Measurements from ENCODE around the gene TMEM271.
"Not testable (repeated sequence)": the region's sequence is repeated elsewhere in the genome, so short reads cannot be mapped to it uniquely, and the experiment has no call there.

TMEM271 gene

DNA sequence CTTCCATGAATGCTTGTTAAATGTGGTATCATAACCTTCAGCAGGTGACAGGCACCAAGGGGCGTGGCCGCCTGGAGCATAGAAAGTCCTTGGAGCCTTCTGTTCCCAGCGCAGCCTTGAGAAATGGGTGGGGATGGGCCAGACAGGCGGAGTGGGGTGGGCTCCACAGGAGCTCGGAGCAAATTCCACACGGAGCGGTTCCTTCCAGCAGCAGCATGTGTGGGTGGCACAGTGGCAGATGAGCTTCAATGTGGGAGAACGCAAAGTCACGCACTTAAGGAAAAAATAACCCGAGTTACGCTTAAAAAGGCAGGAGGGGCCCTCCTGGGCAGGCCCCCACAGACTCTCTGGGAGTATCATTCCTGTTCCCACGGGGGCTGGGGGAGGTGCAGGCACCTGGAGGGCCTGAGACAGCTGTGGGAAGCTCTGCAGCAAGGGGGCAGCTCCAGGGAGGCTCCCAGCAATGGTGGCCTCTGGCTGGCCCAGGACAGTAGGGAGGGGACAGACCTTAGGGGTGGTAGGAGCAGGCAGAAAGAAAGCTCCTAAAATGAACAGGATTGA, 15.3 kb downstream of the TMEM271 start:
- no peak overlapping the region for H3K4me3 ChIP-seq (ENCODE audit: low read depth in 1 of 2, low read length in 2 of 2)
- no peak overlapping the region for H3K9ac ChIP-seq (ENCODE audit: low read depth in 1 of 2, low read length in 2 of 2)
- no peaks in the 10 kb centered on the region for H3K36me3 ChIP-seq (ENCODE audit: control insufficient read depth in 1 of 2, insufficient read depth in 2 of 2, low read length in 2 of 2)
- no peaks in the 10 kb centered on the region for H3K4me1 ChIP-seq (ENCODE audit: control insufficient read depth in 1 of 2, insufficient read depth in 2 of 2, low read length in 2 of 2)
- no peak overlapping the region for H3K27ac ChIP-seq (ENCODE audit: low read depth, low read length)
- H3K9me3 ChIP-seq (ENCODE audit: control insufficient read depth in 1 of 2, low read length in 2 of 2) = no peaks in the 10 kb centered on the region
- H3K27me3 ChIP-seq (ENCODE audit: control insufficient read depth in 1 of 2, insufficient read depth in 2 of 2, low read length in 2 of 2) = no peaks in the 10 kb centered on the region

DNA sequence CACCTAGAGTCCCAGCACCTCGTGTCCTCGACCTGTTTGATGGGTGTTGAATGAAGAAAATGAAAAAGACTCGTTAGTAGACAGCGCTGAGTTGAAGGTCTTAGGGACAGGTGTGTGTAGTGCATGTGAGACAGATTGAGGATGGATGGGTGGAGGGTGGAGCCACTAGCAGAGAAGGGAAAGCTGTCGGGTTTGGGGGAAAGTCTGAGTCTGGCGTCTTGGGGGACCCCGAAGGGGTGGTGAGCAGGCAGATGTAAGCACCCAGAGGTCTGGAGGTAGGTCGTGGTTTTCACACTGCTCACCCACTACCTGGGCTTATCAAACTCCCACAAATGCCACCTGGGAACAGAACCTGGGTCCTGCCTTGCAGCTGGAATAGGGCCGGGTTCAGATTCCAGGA, 16.0 kb downstream of the TMEM271 start:
- Histone ChIP-seq H3K4me1 (ENCODE audit: control insufficient read depth in 1 of 2, insufficient read depth in 2 of 2, low read length in 2 of 2) (no peaks in the 10 kb centered on the region), H3K27ac (ENCODE audit: low read depth, low read length) (no peak overlapping the region), H3K9me3 (ENCODE audit: control insufficient read depth in 1 of 2, low read length in 2 of 2) (peaks cover 0 to 3% of the 10 kb centered on the region in 2 donors), H3K36me3 (ENCODE audit: control insufficient read depth in 1 of 2, insufficient read depth in 2 of 2, low read length in 2 of 2) (no peaks in the 10 kb centered on the region), H3K4me3 (ENCODE audit: low read depth in 1 of 2, low read length in 2 of 2) (no peak overlapping the region), H3K27me3 (ENCODE audit: control insufficient read depth in 1 of 2, insufficient read depth in 2 of 2, low read length in 2 of 2) (no peaks in the 10 kb centered on the region), H3K9ac (ENCODE audit: low read depth in 1 of 2, low read length in 2 of 2) (no peak overlapping the region)

DNA sequence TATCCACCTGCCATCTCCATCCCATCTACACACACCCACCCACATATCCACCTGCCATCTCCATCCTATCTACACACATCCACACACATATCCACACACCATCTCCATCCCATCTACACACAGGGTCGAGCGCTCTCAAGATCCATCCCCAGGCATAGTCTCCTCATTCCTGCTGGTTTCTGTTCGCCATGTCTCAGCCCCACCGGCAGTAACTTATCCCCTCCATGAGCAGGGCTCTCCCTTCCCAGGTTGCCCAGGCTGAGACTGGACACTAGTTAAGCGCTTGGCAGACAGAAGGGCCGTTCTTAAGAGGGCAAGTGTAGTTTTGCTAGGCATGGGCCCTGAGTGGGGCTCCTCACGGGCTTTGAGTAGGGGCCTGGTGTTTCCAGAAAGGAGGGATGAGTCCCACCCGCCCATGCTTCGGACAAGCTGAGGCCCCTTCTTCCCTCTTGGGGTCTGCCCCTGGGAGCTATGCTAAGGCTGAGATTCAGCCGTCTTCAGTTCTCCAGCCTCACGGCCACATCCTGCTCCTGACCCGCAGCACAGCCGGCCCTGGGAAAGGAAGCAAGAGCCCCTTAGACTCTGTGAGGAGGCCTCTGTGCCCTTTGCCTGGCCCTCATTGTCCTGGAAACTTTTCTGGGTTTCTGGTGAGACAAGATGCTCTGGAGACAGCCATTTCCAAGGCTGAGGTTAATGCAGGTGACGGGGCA, 20.4 kb downstream of the TMEM271 start:
- Histone ChIP-seq H3K36me3 (ENCODE audit: control insufficient read depth in 1 of 2, insufficient read depth in 2 of 2, low read length in 2 of 2) (no peaks in the 10 kb centered on the region), H3K27me3 (ENCODE audit: control insufficient read depth in 1 of 2, insufficient read depth in 2 of 2, low read length in 2 of 2) (no peaks in the 10 kb centered on the region), H3K4me1 (ENCODE audit: control insufficient read depth in 1 of 2, insufficient read depth in 2 of 2, low read length in 2 of 2) (no peaks in the 10 kb centered on the region), H3K9me3 (ENCODE audit: control insufficient read depth in 1 of 2, low read length in 2 of 2) (peaks cover 2 to 3% of the 10 kb centered on the region in 2 donors), H3K4me3 (ENCODE audit: low read depth in 1 of 2, low read length in 2 of 2) (no peak overlapping the region), H3K27ac (ENCODE audit: low read depth, low read length) (no peak overlapping the region), H3K9ac (ENCODE audit: low read depth in 1 of 2, low read length in 2 of 2) (no peak overlapping the region)

DNA sequence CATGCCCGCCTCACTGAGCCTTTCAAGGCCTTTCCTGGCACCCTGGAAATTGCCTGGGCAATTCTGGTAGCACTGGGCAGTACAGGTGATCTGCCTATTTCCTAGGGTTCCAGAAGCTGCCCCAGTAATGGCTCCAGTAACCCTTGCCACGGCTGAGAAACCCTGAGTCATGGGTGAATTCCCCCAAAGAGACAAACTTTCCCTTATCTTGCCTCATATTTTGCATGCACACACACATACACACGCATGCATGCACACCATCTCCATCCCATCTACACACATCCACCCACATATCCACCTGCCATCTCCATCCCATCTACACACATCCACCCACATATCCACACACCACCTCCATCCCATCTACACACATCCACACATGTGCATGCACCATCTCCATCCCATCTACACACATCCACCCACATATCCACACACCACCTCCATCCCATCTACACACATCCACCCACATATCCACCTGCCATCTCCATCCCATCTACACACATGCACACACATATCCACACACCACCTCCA, 21.2 kb downstream of the TMEM271 start:
- not testable (repeated sequence) for H3K9me3 ChIP-seq (ENCODE audit: control insufficient read depth in 1 of 2, low read length in 2 of 2); H3K27me3 ChIP-seq (ENCODE audit: control insufficient read depth in 1 of 2, insufficient read depth in 2 of 2, low read length in 2 of 2); H3K4me3 ChIP-seq (ENCODE audit: low read depth in 1 of 2, low read length in 2 of 2); H3K36me3 ChIP-seq (ENCODE audit: control insufficient read depth in 1 of 2, insufficient read depth in 2 of 2, low read length in 2 of 2); H3K4me1 ChIP-seq (ENCODE audit: control insufficient read depth in 1 of 2, insufficient read depth in 2 of 2, low read length in 2 of 2); H3K9ac ChIP-seq (ENCODE audit: low read depth in 1 of 2, low read length in 2 of 2); H3K27ac ChIP-seq (ENCODE audit: low read depth, low read length)

DNA sequence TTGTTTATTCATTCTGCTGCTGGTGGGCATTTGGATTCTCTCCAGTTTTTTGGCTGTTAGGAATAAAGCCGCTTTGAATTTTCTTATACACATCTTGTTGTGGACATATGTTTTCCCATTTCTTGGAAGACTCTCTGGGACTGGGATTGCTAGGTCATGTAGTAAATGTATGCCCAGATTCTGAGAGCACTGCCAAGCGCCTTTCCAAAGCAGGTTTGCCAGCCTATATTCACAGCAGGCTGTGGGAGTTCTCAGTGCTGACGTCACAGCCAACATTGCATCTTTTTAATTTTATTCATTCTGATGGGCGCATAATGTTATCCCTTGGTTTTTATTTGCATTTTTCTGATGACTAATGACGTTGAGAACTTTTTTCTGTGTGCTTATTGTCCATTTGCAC, 24.1 kb downstream of the TMEM271 start:
- H3K4me1 ChIP-seq (ENCODE audit: control insufficient read depth in 1 of 2, insufficient read depth in 2 of 2, low read length in 2 of 2) = no peaks in the 10 kb centered on the region
- H3K27ac ChIP-seq (ENCODE audit: low read depth, low read length) = no peak overlapping the region
- no peaks in the 10 kb centered on the region for H3K36me3 ChIP-seq (ENCODE audit: control insufficient read depth in 1 of 2, insufficient read depth in 2 of 2, low read length in 2 of 2)
- H3K9me3 ChIP-seq (ENCODE audit: control insufficient read depth in 1 of 2, low read length in 2 of 2) = peaks cover 2 to 3% of the 10 kb centered on the region in 2 donors
- no peak overlapping the region for H3K9ac ChIP-seq (ENCODE audit: low read depth in 1 of 2, low read length in 2 of 2)
- no peaks in the 10 kb centered on the region for H3K27me3 ChIP-seq (ENCODE audit: control insufficient read depth in 1 of 2, insufficient read depth in 2 of 2, low read length in 2 of 2)
- no peak overlapping the region for H3K4me3 ChIP-seq (ENCODE audit: low read depth in 1 of 2, low read length in 2 of 2)

DNA sequence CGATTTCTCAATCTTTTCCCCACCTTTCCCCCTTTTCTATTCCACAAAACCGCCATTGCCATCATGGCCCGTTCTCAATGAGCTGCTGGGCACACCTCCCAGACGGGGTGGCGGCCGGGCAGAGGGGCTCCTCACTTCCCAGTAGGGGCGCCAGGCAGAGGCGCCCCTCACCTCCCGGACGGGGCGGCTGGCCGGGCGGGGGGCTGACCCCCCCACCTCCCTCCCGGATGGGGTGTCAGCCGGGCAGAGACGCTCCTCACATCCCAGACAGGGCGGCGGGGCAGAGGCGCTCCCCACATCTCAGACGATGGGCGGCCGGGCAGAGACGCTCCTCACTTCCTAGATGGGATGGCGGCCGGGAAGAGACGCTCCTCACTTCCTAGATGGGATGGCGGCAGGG, 25.8 kb downstream of the TMEM271 start:
- H3K36me3 ChIP-seq (ENCODE audit: control insufficient read depth in 1 of 2, insufficient read depth in 2 of 2, low read length in 2 of 2); H3K4me3 ChIP-seq (ENCODE audit: low read depth in 1 of 2, low read length in 2 of 2); H3K9ac ChIP-seq (ENCODE audit: low read depth in 1 of 2, low read length in 2 of 2); H3K9me3 ChIP-seq (ENCODE audit: control insufficient read depth in 1 of 2, low read length in 2 of 2); H3K4me1 ChIP-seq (ENCODE audit: control insufficient read depth in 1 of 2, insufficient read depth in 2 of 2, low read length in 2 of 2); H3K27me3 ChIP-seq (ENCODE audit: control insufficient read depth in 1 of 2, insufficient read depth in 2 of 2, low read length in 2 of 2); H3K27ac ChIP-seq (ENCODE audit: low read depth, low read length): not testable (repeated sequence)

DNA sequence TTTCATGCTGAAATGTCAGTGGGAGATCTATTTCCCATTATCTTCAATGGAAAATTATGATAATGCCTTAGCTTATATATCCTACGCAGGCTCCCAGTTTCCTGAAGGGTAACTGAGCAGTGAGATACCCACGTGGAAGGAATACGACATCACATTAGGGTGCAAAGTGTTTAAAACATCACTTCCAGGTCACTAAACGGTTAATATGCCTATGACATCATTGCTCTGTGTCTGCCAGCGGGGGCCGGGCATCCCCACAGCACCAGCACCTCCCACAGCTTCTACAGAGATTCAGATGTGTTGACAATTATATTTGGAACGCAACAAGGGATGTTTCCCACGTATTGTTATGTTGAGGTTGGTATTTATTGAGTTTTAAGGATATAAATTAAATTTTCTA, 27.1 kb downstream of the TMEM271 start:
- Histone ChIP-seq H3K27ac (ENCODE audit: low read depth, low read length) (no peak overlapping the region), H3K27me3 (ENCODE audit: control insufficient read depth in 1 of 2, insufficient read depth in 2 of 2, low read length in 2 of 2) (no peaks in the 10 kb centered on the region), H3K4me3 (ENCODE audit: low read depth in 1 of 2, low read length in 2 of 2) (no peak overlapping the region), H3K9me3 (ENCODE audit: control insufficient read depth in 1 of 2, low read length in 2 of 2) (peaks cover 0 to 2% of the 10 kb centered on the region in 2 donors), H3K36me3 (ENCODE audit: control insufficient read depth in 1 of 2, insufficient read depth in 2 of 2, low read length in 2 of 2) (no peaks in the 10 kb centered on the region), H3K9ac (ENCODE audit: low read depth in 1 of 2, low read length in 2 of 2) (no peak overlapping the region), H3K4me1 (ENCODE audit: control insufficient read depth in 1 of 2, insufficient read depth in 2 of 2, low read length in 2 of 2) (no peaks in the 10 kb centered on the region)

DNA sequence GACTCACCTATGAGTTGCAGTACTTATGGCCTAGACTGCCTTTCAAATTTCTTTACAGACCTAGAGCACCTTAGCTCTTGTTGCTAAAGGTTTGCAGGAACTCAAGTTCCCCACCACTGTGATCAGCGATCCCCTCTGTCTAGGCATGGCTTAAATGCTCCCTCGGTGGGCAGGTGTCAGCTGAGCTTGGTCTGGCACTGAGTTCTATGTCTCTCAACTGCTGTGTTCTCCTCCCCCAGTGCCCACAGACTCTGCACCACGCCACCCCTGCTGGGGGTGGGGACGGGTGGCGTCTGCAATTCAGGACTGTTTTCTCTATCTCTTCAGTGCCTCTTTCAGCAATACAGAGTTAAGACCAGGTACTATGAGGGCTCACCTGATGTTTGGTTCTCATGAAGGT, 30.5 kb downstream of the TMEM271 start:
- H3K27ac ChIP-seq (ENCODE audit: low read depth, low read length) = no peak overlapping the region
- no peak overlapping the region for H3K9ac ChIP-seq (ENCODE audit: low read depth in 1 of 2, low read length in 2 of 2)
- H3K4me3 ChIP-seq (ENCODE audit: low read depth in 1 of 2, low read length in 2 of 2) = no peak overlapping the region

DNA sequence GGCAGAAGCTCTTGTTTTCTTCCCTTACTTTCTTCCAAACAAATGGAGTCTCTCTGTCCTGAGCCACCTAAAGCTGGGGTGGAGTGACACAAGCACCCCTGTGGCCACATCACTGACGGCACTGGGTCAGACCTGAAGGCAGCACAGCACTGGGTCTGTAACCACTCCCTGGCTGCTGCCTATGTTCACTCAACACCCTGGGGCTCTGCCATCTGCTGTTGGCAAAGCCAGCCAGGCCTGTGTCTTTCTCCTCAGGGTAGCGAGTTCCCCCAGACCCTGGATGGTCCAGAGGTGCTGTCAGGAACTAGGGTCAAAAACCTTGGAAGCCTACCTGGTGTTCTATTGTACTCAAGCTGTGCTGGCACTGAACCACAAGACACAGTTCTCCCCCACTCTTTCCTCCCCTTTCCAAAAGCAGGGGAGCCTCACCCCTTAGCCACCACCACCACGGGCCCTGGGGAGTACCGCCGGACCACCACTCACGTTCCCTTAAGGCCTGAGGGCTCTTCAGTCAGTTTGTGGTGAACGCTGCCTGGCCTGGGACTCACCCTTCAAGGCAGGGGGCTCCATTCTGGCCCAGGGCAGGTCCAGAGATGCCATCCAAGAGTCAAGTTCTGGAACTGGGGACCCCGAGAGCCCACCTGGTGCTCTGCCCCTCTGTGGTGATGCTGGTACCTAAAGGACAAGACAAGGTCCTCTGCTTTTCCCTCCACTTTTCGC, 31.5 kb downstream of the TMEM271 start:
- no peak overlapping the region for H3K9ac ChIP-seq (ENCODE audit: low read depth in 1 of 2, low read length in 2 of 2)
- H3K4me3 ChIP-seq (ENCODE audit: low read depth in 1 of 2, low read length in 2 of 2) = no peak overlapping the region
- no peak overlapping the region for H3K27ac ChIP-seq (ENCODE audit: low read depth, low read length)
- no peaks in the 10 kb centered on the region for H3K27me3 ChIP-seq (ENCODE audit: control insufficient read depth in 1 of 2, insufficient read depth in 2 of 2, low read length in 2 of 2)
- H3K4me1 ChIP-seq (ENCODE audit: control insufficient read depth in 1 of 2, insufficient read depth in 2 of 2, low read length in 2 of 2) = no peaks in the 10 kb centered on the region
- H3K36me3 ChIP-seq (ENCODE audit: control insufficient read depth in 1 of 2, insufficient read depth in 2 of 2, low read length in 2 of 2) = peaks cover 0 to 1% of the 10 kb centered on the region in 2 donors
- H3K9me3 ChIP-seq (ENCODE audit: control insufficient read depth in 1 of 2, low read length in 2 of 2) = no peaks in the 10 kb centered on the region

More for the DNA sequence above, 30.5 kb downstream of the TMEM271 start:
- H3K36me3 ChIP-seq (ENCODE audit: control insufficient read depth in 1 of 2, insufficient read depth in 2 of 2, low read length in 2 of 2) = no peaks in the 10 kb centered on the region
- H3K27me3 ChIP-seq (ENCODE audit: control insufficient read depth in 1 of 2, insufficient read depth in 2 of 2, low read length in 2 of 2) = no peaks in the 10 kb centered on the region
- no peaks in the 10 kb centered on the region for H3K9me3 ChIP-seq (ENCODE audit: control insufficient read depth in 1 of 2, low read length in 2 of 2)
- H3K4me1 ChIP-seq (ENCODE audit: control insufficient read depth in 1 of 2, insufficient read depth in 2 of 2, low read length in 2 of 2) = no peaks in the 10 kb centered on the region

DNA sequence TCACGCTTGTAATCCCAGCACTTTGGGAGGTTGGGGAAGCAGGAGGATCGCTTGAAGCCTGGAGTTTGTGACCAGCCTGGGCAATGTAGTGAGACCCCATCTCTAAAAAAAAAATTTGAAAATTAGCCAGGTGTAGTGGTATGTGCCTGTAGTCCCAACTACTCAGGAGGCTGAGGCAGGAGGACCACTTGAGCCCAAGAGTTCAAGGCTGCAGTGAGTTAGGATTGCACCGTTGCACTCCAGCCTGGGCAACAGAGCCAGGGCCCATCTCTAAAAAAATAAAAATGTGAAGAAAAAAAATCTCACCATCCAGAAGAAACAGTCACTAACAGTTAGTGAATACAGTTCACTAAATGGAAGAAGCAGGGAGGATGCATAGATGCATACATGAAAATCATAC, 34.8 kb downstream of the TMEM271 start:
- no peak overlapping the region for H3K27ac ChIP-seq (ENCODE audit: low read depth, low read length)
- no peak overlapping the region for H3K4me3 ChIP-seq (ENCODE audit: low read depth in 1 of 2, low read length in 2 of 2)
- H3K4me1 ChIP-seq (ENCODE audit: control insufficient read depth in 1 of 2, insufficient read depth in 2 of 2, low read length in 2 of 2) = no peaks in the 10 kb centered on the region
- H3K9ac ChIP-seq (ENCODE audit: low read depth in 1 of 2, low read length in 2 of 2) = no peak overlapping the region
- no peaks in the 10 kb centered on the region for H3K9me3 ChIP-seq (ENCODE audit: control insufficient read depth in 1 of 2, low read length in 2 of 2)
- H3K36me3 ChIP-seq (ENCODE audit: control insufficient read depth in 1 of 2, insufficient read depth in 2 of 2, low read length in 2 of 2) = peaks cover 14 to 21% of the 10 kb centered on the region in 2 donors
- H3K27me3 ChIP-seq (ENCODE audit: control insufficient read depth in 1 of 2, insufficient read depth in 2 of 2, low read length in 2 of 2) = no peaks in the 10 kb centered on the region
